ENCODE measurements around the gene CMTM6.

CMTM6 gene

GRCh38 chr3:32502118-32502945 lies at the start of gene CMTM6:
Gene CMTM6 (minus strand): TSS chr3:32502852. CDS start chr3:32502745, 107 bp downstream.
- no peak for TF ChIP-seq POU6F1 (CRISPR knock-in tag; IDR thresholded peaks at IDR 0.05; ENCODE audit: borderline replicate concordance, low read depth)
- no peak for TF ChIP-seq ZNF70 (CRISPR knock-in tag; IDR thresholded peaks at IDR 0.05)
- no peak for TF ChIP-seq RARB (CRISPR knock-in tag; IDR thresholded peaks at IDR 0.05)
- peak; percentile 93 for ATAC-seq

- no peak for ATAC-seq
These were observed 49.4 kb upstream of the CMTM6 start for GRCh38 chr3:32552013-32552412.

GRCh38 chr3:32551496-32551895 lies 48.8 kb upstream of the CMTM6 start:
- ATAC-seq = no peak
- TF ChIP-seq CREB5 (CRISPR knock-in tag; IDR thresholded peaks at IDR 0.05; ENCODE audit: low read depth) (no peak), PATZ1 (CRISPR knock-in tag; IDR thresholded peaks at IDR 0.05; ENCODE audit: borderline replicate concordance) (no peak), CSRNP3 (CRISPR knock-in tag; IDR thresholded peaks at IDR 0.05) (no peak), ZC3H10 (CRISPR knock-in tag; IDR thresholded peaks at IDR 0.05) (no peak), POU6F1 (CRISPR knock-in tag; IDR thresholded peaks at IDR 0.05; ENCODE audit: borderline replicate concordance, low read depth) (no peak), CSDC2 (CRISPR knock-in tag; IDR thresholded peaks at IDR 0.05) (no peak)

More at GRCh38 chr3:32552013-32552412, 49.4 kb upstream of the CMTM6 start:
- TF ChIP-seq ZFP30 (CRISPR knock-in tag; IDR thresholded peaks at IDR 0.05) (no peak), SNAI2 (CRISPR knock-in tag; IDR thresholded peaks at IDR 0.05) (no peak), PPARA (CRISPR knock-in tag; IDR thresholded peaks at IDR 0.05; ENCODE audit: borderline replicate concordance) (no peak), ZNF8 (CRISPR knock-in tag; IDR thresholded peaks at IDR 0.05) (no peak), ZC3H10 (CRISPR knock-in tag; IDR thresholded peaks at IDR 0.05) (no peak), CSRNP3 (CRISPR knock-in tag; IDR thresholded peaks at IDR 0.05) (no peak), OSR1 (CRISPR knock-in tag; IDR thresholded peaks at IDR 0.05) (no peak), GLIS3 (CRISPR knock-in tag; IDR thresholded peaks at IDR 0.05) (no peak), ESRRG (CRISPR knock-in tag; IDR thresholded peaks at IDR 0.05) (no peak), POU6F1 (CRISPR knock-in tag; IDR thresholded peaks at IDR 0.05; ENCODE audit: borderline replicate concordance, low read depth) (no peak), BACH2 (CRISPR knock-in tag; IDR thresholded peaks at IDR 0.05; ENCODE audit: borderline replicate concordance) (no peak), RARB (CRISPR knock-in tag; IDR thresholded peaks at IDR 0.05) (no peak), ZNF565 (CRISPR knock-in tag; conservative IDR thresholded peaks at IDR 0.05; ENCODE audit: low read depth) (no peak), PATZ1 (CRISPR knock-in tag; IDR thresholded peaks at IDR 0.05; ENCODE audit: borderline replicate concordance) (no peak)
